Right atrium auricular region (tissue), 2 donors: ENCODE results near the gene KRTAP4-16. TPM values are rescaled to one million over a fixed set of nuclear protein-coding genes. Genes with fewer than 3 reads are reported as not detected.
"Not testable (repeated sequence)": the region's sequence is repeated elsewhere in the genome, so short reads cannot be mapped to it uniquely, and the experiment has no call there.

ENCODE experiments used
- DNase-seq: peaks from one replicate; pipeline ENCODE4 v3.0.0-alpha.2; 2019; ENCODE audit warnings: low spot score
- H3K27ac ChIP-seq, 2 donors: fragments of 200-600 bp; sonication (generic); 1 replicate in 1 of 2; 2 replicates in 1 of 2; pipeline ENCODE4 v1.5.1; 2016 to 2019
- H3K27me3 ChIP-seq, 2 donors: fragments of 200-600 bp; sonication (generic); one replicate each; pipeline versions ENCODE4 v1.5.1 to v1.6.0; 2017 to 2019
- H3K36me3 ChIP-seq: fragments of 200-600 bp; sonication (generic); one replicate; pipeline ENCODE4 v1.5.1; 2016
- H3K4me1 ChIP-seq, 2 donors: fragments of 200-600 bp; sonication (generic); one replicate each; pipeline versions ENCODE4 v1.5.1 to v1.6.0; 2017 to 2019
- H3K4me3 ChIP-seq, 2 donors: fragments of 200-600 bp; sonication (generic); 1 replicate in 1 of 2; 2 replicates in 1 of 2; pipeline ENCODE4 v1.5.1; 2017 to 2019; ENCODE audit warnings: mild to moderate bottlenecking in 1 of 2, moderate library complexity in 1 of 2
- H3K9me3 ChIP-seq, 2 donors: fragments of 200-600 bp; sonication (generic); one replicate each; pipeline ENCODE4 v1.5.1; 2019
- CTCF ChIP-seq, 2 donors: fragments of 200-600 bp; sonication (generic); IDR thresholded peaks; one replicate each; pipeline ENCODE4 v1.5.1; 2019; ENCODE audit warnings: antibody characterized with exemption in 2 of 2
- total RNA-seq, 2 donors: library from RNA; depleted of rRNA; stranded (reverse); fragments of >200 nt; gene quantifications; one replicate each; pipeline ENCODE4 v1.1.0, GENCODE V29; 2016

The KRTAP4-16 gene
- total RNA-seq, 2 donors from 2014 or later = not detected

GRCh38 chr17:41145261-41145660, 43.3 kb upstream of the KRTAP4-16 start:
- Histone ChIP-seq H3K9me3 (peaks cover 0 to 13% of the 10 kb centered on the region in 2 donors), H3K27ac (no peak overlapping the region), H3K4me1 (no peaks in the 10 kb centered on the region), H3K27me3 (no peaks in the 10 kb centered on the region), H3K4me3 (no peak overlapping the region), H3K36me3 (no peaks in the 10 kb centered on the region)
- TF ChIP-seq CTCF (IDR thresholded peaks at IDR 0.05) = no peak
- no peak for DNase-seq

GRCh38 chr17:41144846-41145245, 42.8 kb upstream of the KRTAP4-16 start:
- no peak for TF ChIP-seq CTCF (IDR thresholded peaks at IDR 0.05)
- Histone ChIP-seq H3K4me1 (no peaks in the 10 kb centered on the region), H3K27me3 (no peaks in the 10 kb centered on the region), H3K9me3 (peaks cover 0 to 13% of the 10 kb centered on the region in 2 donors), H3K27ac (no peak overlapping the region), H3K36me3 (no peaks in the 10 kb centered on the region), H3K4me3 (no peak overlapping the region)
- DNase-seq = no peak

GRCh38 chr17:41141361-41141760, 39.4 kb upstream of the KRTAP4-16 start:
- no peak overlapping the region for H3K4me3 ChIP-seq
- H3K9me3 ChIP-seq = peaks cover 0 to 13% of the 10 kb centered on the region in 2 donors
- no peak overlapping the region for H3K27ac ChIP-seq
- no peak for TF ChIP-seq CTCF (IDR thresholded peaks at IDR 0.05)
- H3K27me3 ChIP-seq = no peaks in the 10 kb centered on the region
- no peaks in the 10 kb centered on the region for H3K36me3 ChIP-seq
- H3K4me1 ChIP-seq = no peaks in the 10 kb centered on the region
- no peak for DNase-seq

DNA sequence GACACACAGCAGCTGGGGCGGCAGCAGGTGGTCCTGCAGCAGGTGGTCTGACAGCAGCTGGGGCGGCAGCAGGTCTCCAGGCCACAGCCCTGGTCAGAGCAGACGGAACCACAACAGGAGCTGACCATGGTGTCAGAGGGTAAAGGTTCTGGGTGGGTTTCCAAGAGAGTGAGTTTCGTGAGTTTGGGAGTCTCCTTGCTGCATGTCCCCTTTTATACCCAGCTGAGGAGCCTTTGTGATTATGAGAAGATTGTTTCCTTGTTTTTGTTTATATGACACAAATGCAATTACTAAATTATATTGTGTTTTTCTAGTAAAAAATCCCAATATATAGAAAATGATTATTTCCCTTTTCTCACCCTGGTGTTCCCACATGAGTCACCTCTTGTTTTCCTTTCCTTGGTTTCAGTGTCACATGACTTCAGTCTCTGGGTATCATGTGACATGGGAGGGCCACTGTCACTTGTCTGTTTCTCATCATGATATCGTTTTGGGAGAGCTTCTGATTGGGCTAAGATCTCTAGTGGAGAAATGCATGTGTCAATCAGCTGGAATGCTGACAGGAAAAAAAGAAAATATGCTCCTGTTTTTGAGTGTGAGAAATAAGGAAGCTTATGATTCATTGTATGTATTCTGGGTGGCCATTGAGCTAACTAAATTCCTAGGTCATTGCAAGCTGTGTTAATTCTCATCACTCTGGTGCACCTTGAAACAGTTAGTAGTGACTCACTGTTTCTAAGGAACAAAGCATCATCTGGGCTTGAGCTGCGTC, 38.5 kb upstream of the KRTAP4-16 start, which contains the start of gene KRTAP4-6:
Gene KRTAP4-6, minus strand, starts transcription at position 185 of the 772 bp plus-strand sequence. Its CDS starts 57 bp downstream, at position 128.
- no peak for DNase-seq
- no peaks in the 10 kb centered on the region for H3K36me3 ChIP-seq
- H3K27me3 ChIP-seq = no peaks in the 10 kb centered on the region
- H3K4me1 ChIP-seq = no peaks in the 10 kb centered on the region
- no peak for TF ChIP-seq CTCF (IDR thresholded peaks at IDR 0.05)
- H3K4me3 ChIP-seq = no peak within 1 kb of the TSS
- H3K9me3 ChIP-seq = peaks cover 0 to 13% of the 10 kb centered on the region in 2 donors
- H3K27ac ChIP-seq = no peak within 1 kb of the TSS

DNA sequence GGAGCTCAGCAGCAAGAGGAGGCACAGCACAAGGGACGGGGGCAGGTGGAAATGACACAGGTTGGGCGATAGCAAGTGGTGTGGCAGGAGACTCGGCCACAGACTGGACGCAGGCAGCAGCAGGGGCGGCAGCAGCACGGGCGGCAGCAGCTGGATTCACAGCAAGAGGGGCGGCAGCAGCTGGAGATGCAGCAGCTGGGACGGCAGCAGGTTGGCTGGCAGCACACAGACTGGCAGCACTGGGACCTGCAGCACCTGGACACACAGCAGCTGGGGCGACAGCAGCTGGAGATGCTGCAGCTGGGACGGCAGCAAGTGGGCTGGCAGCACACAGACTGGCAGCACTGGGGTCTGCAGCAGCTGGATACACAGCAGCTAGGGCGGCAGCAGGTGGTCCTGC, 37.9 kb upstream of the KRTAP4-16 start:
- H3K36me3 ChIP-seq = not testable (repeated sequence)
- H3K9me3 ChIP-seq = peaks cover 0 to 13% of the 10 kb centered on the region in 2 donors

GRCh38 chr17:41133880-41134735, 32.1 kb upstream of the KRTAP4-16 start:
- Histone ChIP-seq H3K4me3 (no peak overlapping the region), H3K4me1 (no peaks in the 10 kb centered on the region), H3K27me3 (no peaks in the 10 kb centered on the region), H3K9me3 (no peaks in the 10 kb centered on the region), H3K36me3 (no peaks in the 10 kb centered on the region), H3K27ac (no peak overlapping the region)
- no peak for TF ChIP-seq CTCF (IDR thresholded peaks at IDR 0.05)
- DNase-seq = no peak

More for the DNA sequence above, 37.9 kb upstream of the KRTAP4-16 start:
- H3K27ac ChIP-seq, H3K27me3 ChIP-seq, H3K4me3 ChIP-seq, H3K4me1 ChIP-seq, DNase-seq: not testable (repeated sequence)
